GM13976 (cell line): Measurements from ENCODE around the gene ACO2.
A peak's percentile ranks its signal among the peaks of the same experiment; 100 is the strongest.

Experiments used
- DNase-seq: peaks from one replicate; pipeline ENCODE4 v3.0.0; 2012; ENCODE audit warnings: low spot score
- CTCF ChIP-seq: IDR thresholded peaks from 2 replicates; pipeline ENCODE4 v1.5.1; 2012; ENCODE audit warnings: borderline replicate concordance, mild to moderate bottlenecking; ENCODE audit not compliant: insufficient read depth; ENCODE audit errors: extremely low read depth, missing control alignments, control extremely low read depth
- in situ Hi-C: fragments of 300-500 bp; cut with MboI; formaldehyde crosslinking; loops from one replicate; pipeline ENCODE4 v1.12.0; 2022; ENCODE audit warnings: low sequenced_read_pairs, mixed read lengths, inconsistent platforms; ENCODE audit not compliant: unreplicated experiment

Gene ACO2

GRCh38 chr22:41517172-41518047 is 48.5 kb downstream of the ACO2 start:
- in situ Hi-C loops, result loop anchor here (5.0 kb wide), 1 partner anchor 115 kb away; no protein-coding TSS in a partner anchor
- DNase-seq, result peak; percentile 68
- peak; percentile 48 for TF ChIP-seq CTCF

- DNase-seq, result no peak
- in situ Hi-C loops, result loop anchor here (5.0 kb wide), 1 partner anchor 116 kb away; no protein-coding TSS in a partner anchor
- no peak for TF ChIP-seq CTCF
Measured at GRCh38 chr22:41518048-41518347, 49.1 kb downstream of the ACO2 start.

GRCh38 chr22:41521126-41521525 is 52.2 kb downstream of the ACO2 start:
- in situ Hi-C loops, result no loop called here
- no peak for DNase-seq
- TF ChIP-seq CTCF, result no peak

GRCh38 chr22:41522813-41523212 is 53.9 kb downstream of the ACO2 start:
- TF ChIP-seq CTCF, result no peak
- in situ Hi-C loops, result no loop called here
- DNase-seq, result no peak

- in situ Hi-C loops, result no loop called here
- no peak for TF ChIP-seq CTCF
- no peak for DNase-seq
Measured at GRCh38 chr22:41523464-41524221, 54.7 kb downstream of the ACO2 start.

GRCh38 chr22:41524251-41524661 is 55.3 kb downstream of the ACO2 start:
- in situ Hi-C loops, result no loop called here
- DNase-seq, result no peak
- TF ChIP-seq CTCF, result no peak
